GM20000 (cell line): ENCODE data around the gene RABEP2.
"Not testable (repeated sequence)": the region's sequence is repeated elsewhere in the genome, so short reads cannot be mapped to it uniquely, and the experiment has no call there.

Experiments
- DNase-seq: peaks from one replicate; pipeline ENCODE4 v3.0.0; 2012; ENCODE audit warnings: low spot score
- TF ChIP-seq, protein P1 (sequence below): IDR thresholded peaks from 2 replicates; pipeline ENCODE4 v1.5.1; 2012; ENCODE audit warnings: mild to moderate bottlenecking, control low read depth; ENCODE audit errors: extremely low read depth, missing control alignments

The RABEP2 gene

DNA sequence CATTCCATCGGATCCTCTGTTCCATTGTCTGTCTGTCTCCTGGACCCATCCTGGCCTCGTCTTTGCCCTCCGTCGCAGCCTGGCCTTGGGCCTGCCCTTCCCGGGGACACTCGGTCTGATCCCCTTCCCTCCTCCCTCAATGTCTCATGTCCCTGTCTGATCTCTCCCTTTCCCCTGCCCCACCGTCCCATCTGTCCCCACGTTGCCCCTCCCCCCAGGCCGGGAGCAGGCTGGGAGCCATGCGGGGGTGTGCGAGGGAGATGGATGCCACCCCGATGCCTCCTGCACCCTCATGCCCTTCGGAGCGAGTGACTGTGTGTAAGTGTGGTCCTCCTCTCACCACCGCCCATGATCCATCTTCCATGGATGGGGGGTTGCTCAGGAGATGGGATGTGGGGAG lies 52.1 kb downstream of the RABEP2 start:
- no peak for DNase-seq
- TF ChIP-seq, protein P1, sequence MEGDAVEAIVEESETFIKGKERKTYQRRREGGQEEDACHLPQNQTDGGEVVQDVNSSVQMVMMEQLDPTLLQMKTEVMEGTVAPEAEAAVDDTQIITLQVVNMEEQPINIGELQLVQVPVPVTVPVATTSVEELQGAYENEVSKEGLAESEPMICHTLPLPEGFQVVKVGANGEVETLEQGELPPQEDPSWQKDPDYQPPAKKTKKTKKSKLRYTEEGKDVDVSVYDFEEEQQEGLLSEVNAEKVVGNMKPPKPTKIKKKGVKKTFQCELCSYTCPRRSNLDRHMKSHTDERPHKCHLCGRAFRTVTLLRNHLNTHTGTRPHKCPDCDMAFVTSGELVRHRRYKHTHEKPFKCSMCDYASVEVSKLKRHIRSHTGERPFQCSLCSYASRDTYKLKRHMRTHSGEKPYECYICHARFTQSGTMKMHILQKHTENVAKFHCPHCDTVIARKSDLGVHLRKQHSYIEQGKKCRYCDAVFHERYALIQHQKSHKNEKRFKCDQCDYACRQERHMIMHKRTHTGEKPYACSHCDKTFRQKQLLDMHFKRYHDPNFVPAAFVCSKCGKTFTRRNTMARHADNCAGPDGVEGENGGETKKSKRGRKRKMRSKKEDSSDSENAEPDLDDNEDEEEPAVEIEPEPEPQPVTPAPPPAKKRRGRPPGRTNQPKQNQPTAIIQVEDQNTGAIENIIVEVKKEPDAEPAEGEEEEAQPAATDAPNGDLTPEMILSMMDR: no peak

DNA sequence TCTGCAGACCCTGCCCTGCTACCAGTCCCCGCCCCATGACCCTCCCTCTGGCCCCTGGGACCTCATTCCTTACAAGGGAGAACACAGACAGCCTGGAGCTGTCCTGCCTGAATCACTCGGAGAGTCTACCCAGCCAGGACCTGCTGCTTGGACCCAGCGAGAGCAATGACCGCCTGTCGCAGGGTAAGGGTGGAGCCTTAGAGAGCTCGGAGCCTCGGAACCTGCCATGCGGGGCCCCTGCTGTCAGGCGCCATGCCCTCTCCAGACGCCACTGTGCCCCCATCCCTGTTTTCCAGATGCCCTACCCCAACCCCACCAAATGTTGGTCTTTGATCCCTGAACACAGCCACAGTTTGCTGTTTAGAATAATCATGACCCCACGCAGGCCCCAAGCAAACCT lies 55.8 kb downstream of the RABEP2 start:
- DNase-seq: no peak

DNA sequence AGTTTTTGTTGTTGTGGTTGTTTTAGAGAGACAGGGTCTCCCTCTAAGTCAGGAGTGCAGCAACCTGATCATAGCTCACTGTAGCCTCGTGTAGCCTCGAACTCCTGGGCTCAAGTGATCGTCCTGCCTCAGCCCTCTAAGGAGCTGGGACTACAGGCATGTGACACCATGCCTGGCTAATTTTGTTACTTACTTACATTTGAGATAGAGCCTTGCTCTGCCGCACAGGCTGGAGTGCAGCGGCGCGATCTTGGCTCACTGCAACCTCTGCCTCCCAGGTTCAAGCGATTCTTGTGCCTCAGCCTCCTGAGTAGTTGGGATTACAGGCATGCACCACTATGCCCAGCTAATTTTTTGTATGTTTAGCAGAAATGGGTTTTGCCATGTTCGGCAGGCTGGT lies 57.4 kb downstream of the RABEP2 start:
- not testable (repeated sequence) for DNase-seq

More for the DNA sequence above, 55.8 kb downstream of the RABEP2 start:
- TF ChIP-seq, protein P1: no peak

DNA sequence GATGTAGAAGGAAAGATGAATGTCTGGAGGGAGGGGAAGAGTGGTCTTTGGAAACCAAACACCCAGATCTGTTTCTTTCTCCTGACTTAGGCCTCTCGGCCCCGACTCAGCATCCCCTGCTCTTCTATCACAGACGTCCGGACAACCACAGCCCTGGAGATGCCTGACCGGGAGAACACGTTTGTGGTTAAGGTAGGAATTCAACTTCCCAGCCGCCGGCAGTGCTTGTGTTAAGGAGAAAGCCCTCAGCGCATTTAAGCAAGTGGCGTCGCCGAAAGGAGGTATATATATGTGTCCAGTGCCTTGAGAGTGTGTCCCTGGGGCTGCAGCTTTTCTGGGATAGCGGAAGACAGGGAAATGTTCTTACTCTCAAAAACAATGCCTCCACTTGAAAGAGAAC lies 57.8 kb downstream of the RABEP2 start:
- TF ChIP-seq, protein P1: no peak
- DNase-seq: no peak

DNA sequence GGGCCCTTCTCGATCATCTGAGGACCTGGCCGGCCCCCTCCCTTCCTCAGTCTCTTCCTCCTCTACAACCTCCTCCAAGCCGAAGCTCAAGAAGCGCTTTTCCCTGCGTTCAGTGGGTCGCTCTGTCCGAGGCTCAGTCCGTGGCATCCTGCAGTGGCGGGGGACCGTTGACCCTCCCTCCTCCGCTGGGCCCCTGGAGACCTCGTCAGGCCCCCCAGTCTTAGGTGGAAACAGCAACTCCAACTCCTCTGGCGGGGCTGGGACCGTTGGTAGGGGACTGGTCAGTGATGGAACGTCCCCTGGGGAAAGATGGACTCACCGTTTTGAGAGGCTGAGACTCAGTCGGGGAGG lies 58.6 kb downstream of the RABEP2 start:
- TF ChIP-seq, protein P1: no peak
- DNase-seq: no peak

DNA sequence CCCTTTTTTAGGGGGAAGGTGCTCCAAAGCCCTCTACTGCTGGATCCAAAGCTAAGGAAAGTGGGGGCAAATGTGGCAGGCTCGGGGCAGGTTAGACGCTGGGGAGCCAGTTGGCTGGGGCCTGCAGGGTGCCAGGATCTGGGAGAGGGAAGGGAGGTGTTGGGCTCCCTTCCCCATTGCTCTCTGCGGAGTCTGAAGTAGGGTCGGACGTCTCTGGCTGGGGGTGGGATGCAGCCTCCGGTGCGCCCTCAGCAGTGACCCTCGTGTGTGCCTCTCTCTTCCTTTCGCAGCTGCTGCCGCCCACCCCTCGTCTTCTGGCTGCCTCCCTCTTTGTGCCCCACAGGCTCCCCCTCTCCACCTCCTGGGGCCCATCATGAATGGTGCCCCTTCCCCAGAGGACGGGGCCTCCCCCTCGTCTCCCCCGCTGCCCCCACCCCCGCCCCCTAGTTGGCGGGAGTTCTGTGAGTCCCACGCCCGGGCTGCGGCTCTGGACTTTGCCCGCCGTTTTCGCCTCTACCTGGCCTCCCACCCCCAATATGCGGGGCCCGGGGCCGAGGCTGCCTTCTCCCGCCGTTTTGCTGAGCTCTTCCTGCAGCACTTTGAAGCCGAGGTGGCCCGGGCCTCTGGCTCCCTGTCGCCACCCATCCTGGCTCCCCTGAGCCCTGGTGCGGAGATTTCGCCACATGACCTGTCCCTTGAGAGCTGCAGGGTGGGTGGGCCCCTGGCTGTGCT lies 59.1 kb downstream of the RABEP2 start:
- DNase-seq: no peak
- TF ChIP-seq, protein P1: no peak

DNA sequence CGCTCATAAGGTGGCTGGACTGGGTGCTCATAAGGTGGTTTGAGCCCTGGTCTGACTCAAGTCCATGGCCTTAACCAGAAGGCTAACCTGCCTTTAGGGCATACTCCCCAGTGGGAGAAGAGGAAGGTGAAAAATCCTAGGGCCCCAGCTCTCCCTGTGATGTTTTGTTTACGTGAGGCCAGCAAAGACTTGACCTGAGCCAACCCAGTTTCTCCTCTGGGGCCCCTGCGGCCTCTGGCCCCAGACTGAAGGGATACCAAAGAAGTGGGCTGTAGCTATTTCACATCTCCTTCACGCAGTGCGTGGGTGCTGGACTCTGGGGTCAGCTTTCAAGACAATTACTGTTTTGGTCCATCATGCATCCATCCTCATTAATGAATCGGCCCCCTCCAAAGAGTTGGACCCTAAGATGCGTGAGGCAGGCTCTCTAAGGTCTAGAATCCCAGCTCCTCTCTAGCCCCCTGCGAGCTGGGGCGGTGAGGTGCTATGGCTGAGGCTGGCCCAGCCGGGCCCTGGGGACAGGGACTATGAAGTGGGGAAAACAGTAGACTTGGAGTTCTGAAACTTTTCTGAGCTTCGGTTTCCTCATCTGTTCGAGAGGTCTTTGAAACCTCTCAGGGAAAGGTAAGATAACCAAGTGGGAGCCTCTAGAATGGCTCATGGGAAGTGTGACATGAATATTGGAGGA lies 59.9 kb downstream of the RABEP2 start:
- TF ChIP-seq, protein P1: no peak
- no peak for DNase-seq
